Measurements from ENCODE around the gene FGF12.

- TF ChIP-seq EZH2 (IDR thresholded peaks at IDR 0.05; ENCODE audit: insufficient read depth, poor library complexity, severe bottlenecking), result no peak
- no peak for TF ChIP-seq EZH2phosphoT487 (IDR thresholded peaks at IDR 0.05; ENCODE audit: insufficient read depth, low read depth)
Measured at GRCh38 chr3:192772240-192772894, 45.0 kb upstream of the FGF12 start.
